Stomach (tissue), 9 donors: ENCODE data around the gene LDB2. TPM values are rescaled to one million over a fixed set of nuclear protein-coding genes. Genes with fewer than 3 reads are reported as not detected.

ENCODE experiments used
- DNase-seq, 2 donors: peaks; one replicate each; pipeline versions ENCODE4 v3.0.0 to v3.0.0-alpha.2; 2013 to 2019
- H3K27ac ChIP-seq, 5 donors: fragments of 200-600 bp in 4 of 5; sonication (generic) in 4 of 5; one replicate each; pipeline ENCODE4 v1.5.1; 2013 to 2019; ENCODE audit warnings: mild to moderate bottlenecking in 1 of 5, moderate library complexity in 1 of 5
- H3K27me3 ChIP-seq, 3 donors: fragments of 200-600 bp; sonication (generic); one replicate each; pipeline ENCODE4 v1.5.1; 2017 to 2019; ENCODE audit warnings: mixed run types in 1 of 3
- H3K36me3 ChIP-seq, 4 donors: fragments of 200-600 bp; sonication (generic); 1 replicate in 3 of 4; 2 replicates in 1 of 4; pipeline ENCODE4 v1.5.1; 2016 to 2019
- H3K4me1 ChIP-seq, 4 donors: fragments of 200-600 bp; sonication (generic); one replicate each; pipeline ENCODE4 v1.5.1; 2016 to 2019
- H3K4me3 ChIP-seq, 4 donors: fragments of 200-600 bp; sonication (generic) in 3 of 4; one replicate each; pipeline ENCODE4 v1.5.1; 2016 to 2019; ENCODE audit warnings: mild to moderate bottlenecking in 1 of 4
- H3K9me3 ChIP-seq, 4 donors: fragments of 200-600 bp; sonication (generic); one replicate each; pipeline ENCODE4 v1.5.1; 2016 to 2019
- CTCF ChIP-seq, 7 experiments: fragments of 450-650 bp in 4 of 7; fragments of 200-600 bp in 3 of 7; sonication (generic) in 3 of 7; IDR thresholded peaks; one replicate each; pipeline ENCODE4 v1.5.1; 2016 to 2019; ENCODE audit warnings: antibody characterized with exemption in 7 of 7, control low read depth in 2 of 7, mild to moderate bottlenecking in 1 of 7
- EP300 ChIP-seq: sonication (generic); formaldehyde crosslinking; IDR thresholded peaks from one replicate; pipeline ENCODE4 v1.6.1; 2017; ENCODE audit warnings: antibody characterized with exemption
- POLR2A ChIP-seq, 4 donors: fragments of 450-650 bp; IDR thresholded peaks; one replicate each; pipeline ENCODE4 v1.6.1; 2016; ENCODE audit warnings: antibody characterized with exemption in 4 of 4, control low read depth in 2 of 4, mild to moderate bottlenecking in 1 of 4, moderate library complexity in 1 of 4
- POLR2AphosphoS5 ChIP-seq, 3 donors: sonication (generic); formaldehyde crosslinking; IDR thresholded peaks; one replicate each; pipeline ENCODE4 v1.6.1; 2016; ENCODE audit warnings: antibody characterized with exemption in 3 of 3
- WGBS, 5 donors: extraction: QIAGEN DNeasy Blood & Tissue Kit in 3 of 5; methylation state at CpG; one replicate each; pipeline versions ENCODE4 v1.1.5 to v1.1.7; 2013 to 2018; 5-methylcytosine and 5-hydroxymethylcytosine counted together
- intact Hi-C: fragments of 100-400 bp; cut with DNase I; formaldehyde crosslinking; loops from one replicate; pipeline ENCODE4 v1.15.1; 2023; ENCODE audit warnings: low total_unique reads
- polyA plus RNA-seq, 3 donors: library from polyadenylated mRNA; stranded (reverse); fragments of 200-250 nt; gene quantifications; one replicate each; pipeline ENCODE4 v1.2.3, GENCODE V29; 2013
- total RNA-seq, 5 donors: library from RNA; depleted of rRNA; stranded (reverse); fragments of >200 nt; gene quantifications; one replicate each; pipeline versions ENCODE4 v1.1.0 to v1.2.3, GENCODE V29; 2014 to 2016
- donor health status: healthy with polysubstance abuse.
- donor health status: Bipolar disorder and iron deficiency.
- donor health status: healthy.

The LDB2 gene
- total and polyA plus RNA-seq, 8 donors: 6.2 to 63.3 (median 12.8) TPM

- Histone ChIP-seq H3K4me3 (no peak overlapping the region), H3K9me3 (no peaks in the 10 kb centered on the region), H3K27me3 (no peaks in the 10 kb centered on the region), H3K27ac (no peak overlapping the region), H3K4me1 (no peaks in the 10 kb centered on the region), H3K36me3 (no peaks in the 10 kb centered on the region)
- TF ChIP-seq CTCF (IDR thresholded peaks at IDR 0.05): no peak
- no peak for TF ChIP-seq POLR2A (IDR thresholded peaks at IDR 0.05)
- no peak for TF ChIP-seq POLR2AphosphoS5 (IDR thresholded peaks at IDR 0.05)
- TF ChIP-seq EP300: no peak
- 86 to 92% (median 90%) methylated on average over 1 of the region's 1 CpG for WGBS, 5 donors
- intact Hi-C loops: no loop called here
- DNase-seq: no peak
These were observed 81.2 kb downstream of the LDB2 start for GRCh38 chr4:16817286-16817685.

GRCh38 chr4:16814361-16814760 lies 84.1 kb downstream of the LDB2 start:
- 73 to 91% (median 89%) methylated on average over 1 of the region's 1 CpG for WGBS, 5 donors
- intact Hi-C loops: no loop called here
- Histone ChIP-seq H3K27ac (no peak overlapping the region), H3K4me1 (no peaks in the 10 kb centered on the region), H3K36me3 (no peaks in the 10 kb centered on the region), H3K9me3 (no peaks in the 10 kb centered on the region), H3K4me3 (no peak overlapping the region), H3K27me3 (no peaks in the 10 kb centered on the region)
- DNase-seq: no peak
- TF ChIP-seq POLR2AphosphoS5 (IDR thresholded peaks at IDR 0.05) (no peak), POLR2A (IDR thresholded peaks at IDR 0.05) (no peak), CTCF (IDR thresholded peaks at IDR 0.05) (no peak), EP300 (no peak)

- intact Hi-C loops: no loop called here
- H3K4me1 ChIP-seq: no peaks in the 10 kb centered on the region
- H3K36me3 ChIP-seq: no peaks in the 10 kb centered on the region
- no peak overlapping the region for H3K4me3 ChIP-seq
- H3K27me3 ChIP-seq: no peaks in the 10 kb centered on the region
- 77 to 92% (median 86%) methylated on average over 3 of the region's 3 CpGs for WGBS, 5 donors
- no peak overlapping the region for H3K27ac ChIP-seq
- TF ChIP-seq CTCF (IDR thresholded peaks at IDR 0.05) (no peak), EP300 (no peak), POLR2AphosphoS5 (IDR thresholded peaks at IDR 0.05) (no peak), POLR2A (IDR thresholded peaks at IDR 0.05) (no peak)
- H3K9me3 ChIP-seq: no peaks in the 10 kb centered on the region
- DNase-seq: no peak
These were observed 86.4 kb downstream of the LDB2 start for GRCh38 chr4:16812041-16812440.

- Histone ChIP-seq H3K4me1 (no peaks in the 10 kb centered on the region), H3K36me3 (no peaks in the 10 kb centered on the region), H3K27me3 (no peaks in the 10 kb centered on the region), H3K27ac (no peak overlapping the region), H3K4me3 (no peak overlapping the region), H3K9me3 (no peaks in the 10 kb centered on the region)
- TF ChIP-seq CTCF (IDR thresholded peaks at IDR 0.05): no peak
- TF ChIP-seq POLR2A (IDR thresholded peaks at IDR 0.05): no peak
- 58 to 80% (median 76%) methylated on average over 3 of the region's 3 CpGs for WGBS, 5 donors
- intact Hi-C loops: no loop called here
- DNase-seq: peak in 1 of 2 donors; percentile 26
These were observed 88.5 kb downstream of the LDB2 start for GRCh38 chr4:16809943-16810342.
